Spleen (tissue), 11 donors: ENCODE results near the gene IMMP2L. TPM values are rescaled to one million over a fixed set of nuclear protein-coding genes. Genes with fewer than 3 reads are reported as not detected.

Experiments used
- DNase-seq: peaks from one replicate; pipeline ENCODE4 v3.0.0-alpha.2; 2020
- H3K27ac ChIP-seq, 8 donors: fragments of 200-600 bp; sonication (generic) in 7 of 8; 1 replicate in 4 of 8; 2 replicates in 4 of 8; pipeline versions ENCODE4 v1.5.0 to v1.8.0; 2016 to 2021; ENCODE audit warnings: inconsistent platforms in 4 of 8, mild to moderate bottlenecking in 4 of 8, moderate library complexity in 1 of 8
- H3K27me3 ChIP-seq, 7 donors: fragments of 200-600 bp; sonication (generic) in 6 of 7; replicated peaks in 1 of 7; 1 replicate in 4 of 7; 2 replicates in 3 of 7; pipeline versions ENCODE4 v1.5.0 to v1.8.0; 2016 to 2021; ENCODE audit warnings: inconsistent platforms in 3 of 7, mild to moderate bottlenecking in 1 of 7
- H3K36me3 ChIP-seq, 6 donors: fragments of 200-600 bp; sonication (generic) in 5 of 6; 1 replicate in 4 of 6; 2 replicates in 2 of 6; pipeline versions ENCODE4 v1.5.0 to v1.8.0; 2016 to 2021; ENCODE audit warnings: inconsistent platforms in 2 of 6
- H3K4me1 ChIP-seq, 6 donors: fragments of 200-600 bp; sonication (generic) in 5 of 6; 1 replicate in 3 of 6; 2 replicates in 3 of 6; pipeline versions ENCODE4 v1.5.0 to v1.8.0; 2016 to 2021; ENCODE audit warnings: inconsistent platforms in 3 of 6
- H3K4me3 ChIP-seq, 8 donors: fragments of 200-600 bp; sonication (generic) in 7 of 8; 1 replicate in 4 of 8; 2 replicates in 4 of 8; pipeline versions ENCODE4 v1.5.0 to v1.8.0; 2016 to 2021; ENCODE audit warnings: inconsistent platforms in 4 of 8, mild to moderate bottlenecking in 4 of 8, moderate library complexity in 2 of 8
- H3K9me3 ChIP-seq, 8 donors: fragments of 200-600 bp; sonication (generic) in 7 of 8; 1 replicate in 4 of 8; 2 replicates in 4 of 8; pipeline versions ENCODE4 v1.5.0 to v1.8.0; 2016 to 2021; ENCODE audit warnings: inconsistent platforms in 4 of 8
- POLR2A ChIP-seq, 3 donors: fragments of 450-650 bp; IDR thresholded peaks; one replicate each; pipeline ENCODE4 v1.5.1; 2017; ENCODE audit warnings: antibody characterized with exemption in 3 of 3, mild to moderate bottlenecking in 1 of 3
- POLR2AphosphoS5 ChIP-seq, 3 donors: sonication (generic); formaldehyde crosslinking; IDR thresholded peaks; one replicate each; pipeline ENCODE4 v1.5.1; 2017; ENCODE audit warnings: antibody characterized with exemption in 3 of 3
- WGBS, 5 donors: extraction: QIAGEN DNeasy Blood & Tissue Kit in 3 of 5; methylation state at CpG; one replicate each; pipeline versions ENCODE4 v1.1.5 to v1.1.7; 2013 to 2018; 5-methylcytosine and 5-hydroxymethylcytosine counted together
- intact Hi-C: fragments of 100-400 bp; cut with DNase I; formaldehyde crosslinking; loops from one replicate; pipeline ENCODE4 v1.15.0; 2023; ENCODE audit warnings: low total_unique reads
- polyA plus RNA-seq, 3 donors: library from polyadenylated mRNA; stranded (reverse); fragments of 200-250 nt; gene quantifications; one replicate each; pipeline ENCODE4 v1.2.1, GENCODE V29; 2013
- total RNA-seq, 7 donors: library from RNA; depleted of rRNA in 3 of 7; stranded (reverse); fragments of >200 nt in 3 of 7; fragmentation: NEBNext Ultra II Directional in 4 of 7; extraction: Animal tissue kit (Norgen Biotek cat#: 25700) in 4 of 7; gene quantifications; one replicate each; pipeline versions ENCODE4 v1.1.0 to v1.2.1, GENCODE V29; 2016 to 2021
- TF ChIP-seq, protein P1 (sequence below), 11 experiments: fragments of 200-600 bp in 7 of 11; fragments of 450-650 bp in 4 of 11; sonication (generic) in 4 of 11; IDR thresholded peaks in 8 of 11; conservative IDR thresholded peaks in 3 of 11; 1 replicate in 7 of 11; 2 replicates in 4 of 11; pipeline versions ENCODE4 v1.4.0 to v1.8.0; 2016 to 2021; ENCODE audit warnings: antibody characterized with exemption in 11 of 11, inconsistent platforms in 4 of 11, mild to moderate bottlenecking in 1 of 11
- donor health status: healthy with polysubstance abuse.
- donor health status: DM: no; HTN: no; CAD: no; lungs with moderate emphysema.
- donor health status: DM: no; HTN: no; CAD: no.
- donor health status: Bipolar disorder and iron deficiency.
- donor health status: healthy.
- donor health status: DM: no; HTN: no; CAD: no.
- donor health status: DM: yes; HTN: yes; CAD: no.

Gene IMMP2L
- total and polyA plus RNA-seq, 10 donors: 6.5 to 32.7 (median 9.8) TPM

DNA sequence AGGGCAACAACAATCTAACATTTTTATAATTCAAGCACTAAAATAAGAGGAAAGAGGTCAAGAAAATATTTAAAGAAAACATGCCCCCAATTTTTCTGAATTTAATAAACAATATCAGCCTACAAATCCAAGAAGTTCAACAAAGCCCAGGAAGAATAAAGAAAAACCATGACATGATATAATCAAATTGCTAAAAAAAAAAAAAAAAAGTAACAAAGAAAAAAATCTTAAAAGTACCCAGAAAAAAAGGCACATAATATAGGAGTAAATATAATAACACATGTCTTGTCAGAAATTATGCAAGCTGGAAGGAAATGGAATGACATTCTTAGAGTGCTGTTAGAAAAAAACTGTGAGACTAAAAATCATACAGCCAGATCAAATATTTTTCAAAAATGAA, 151.4 kb downstream of the IMMP2L start:
- H3K9me3 ChIP-seq: no peaks in the 10 kb centered on the region
- intact Hi-C loops: no loop called here
- TF ChIP-seq POLR2A (IDR thresholded peaks at IDR 0.05): no peak
- TF ChIP-seq, protein P1, sequence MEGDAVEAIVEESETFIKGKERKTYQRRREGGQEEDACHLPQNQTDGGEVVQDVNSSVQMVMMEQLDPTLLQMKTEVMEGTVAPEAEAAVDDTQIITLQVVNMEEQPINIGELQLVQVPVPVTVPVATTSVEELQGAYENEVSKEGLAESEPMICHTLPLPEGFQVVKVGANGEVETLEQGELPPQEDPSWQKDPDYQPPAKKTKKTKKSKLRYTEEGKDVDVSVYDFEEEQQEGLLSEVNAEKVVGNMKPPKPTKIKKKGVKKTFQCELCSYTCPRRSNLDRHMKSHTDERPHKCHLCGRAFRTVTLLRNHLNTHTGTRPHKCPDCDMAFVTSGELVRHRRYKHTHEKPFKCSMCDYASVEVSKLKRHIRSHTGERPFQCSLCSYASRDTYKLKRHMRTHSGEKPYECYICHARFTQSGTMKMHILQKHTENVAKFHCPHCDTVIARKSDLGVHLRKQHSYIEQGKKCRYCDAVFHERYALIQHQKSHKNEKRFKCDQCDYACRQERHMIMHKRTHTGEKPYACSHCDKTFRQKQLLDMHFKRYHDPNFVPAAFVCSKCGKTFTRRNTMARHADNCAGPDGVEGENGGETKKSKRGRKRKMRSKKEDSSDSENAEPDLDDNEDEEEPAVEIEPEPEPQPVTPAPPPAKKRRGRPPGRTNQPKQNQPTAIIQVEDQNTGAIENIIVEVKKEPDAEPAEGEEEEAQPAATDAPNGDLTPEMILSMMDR (IDR thresholded peaks at IDR 0.05 in 8 of 11, conservative IDR thresholded peaks at IDR 0.05 in 3 of 11): no peak
- TF ChIP-seq POLR2AphosphoS5 (IDR thresholded peaks at IDR 0.05): no peak
- H3K36me3 ChIP-seq: no peaks in the 10 kb centered on the region
- DNase-seq: no peak
- no peak overlapping the region for H3K27ac ChIP-seq
- no peaks in the 10 kb centered on the region for H3K27me3 ChIP-seq
- no peak overlapping the region for H3K4me3 ChIP-seq
- H3K4me1 ChIP-seq: peaks cover 0 to 4% (median 0%) of the 10 kb centered on the region in 6 donors

DNA sequence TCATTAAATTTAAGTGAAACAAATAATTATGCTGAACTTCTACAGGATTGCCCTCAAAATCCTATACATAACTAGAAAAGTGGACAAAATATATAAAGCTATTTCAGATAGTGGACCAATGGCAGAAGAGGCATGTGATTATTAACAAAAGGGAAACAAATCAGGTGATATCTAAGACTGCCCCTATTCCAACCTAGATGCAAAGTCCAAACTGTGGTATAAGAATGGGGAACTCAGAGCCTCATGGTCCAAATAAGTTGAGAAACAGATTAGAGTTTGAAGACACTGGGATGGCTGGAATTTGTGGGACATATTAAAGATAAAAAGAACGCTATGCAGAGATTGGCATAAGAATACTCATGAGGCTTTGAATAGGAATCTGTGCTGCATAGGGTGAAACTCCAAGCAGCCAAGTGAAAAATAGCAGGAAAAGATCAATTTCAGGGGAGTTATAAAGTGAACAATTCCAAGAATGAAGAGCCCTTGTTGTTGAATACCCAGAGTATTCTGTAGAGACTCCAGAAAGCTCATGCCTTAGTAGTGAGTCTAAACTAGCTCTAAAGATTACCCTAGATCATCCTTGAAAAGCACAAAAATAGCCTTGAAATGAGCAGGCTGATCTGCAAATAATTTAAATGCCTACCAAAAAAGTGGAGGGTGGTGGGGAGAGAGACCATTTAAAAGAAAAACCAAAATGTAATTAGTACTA, 152.4 kb downstream of the IMMP2L start:
- intact Hi-C loops: no loop called here
- H3K4me3 ChIP-seq: no peak overlapping the region
- TF ChIP-seq POLR2A (IDR thresholded peaks at IDR 0.05) (no peak), POLR2AphosphoS5 (IDR thresholded peaks at IDR 0.05) (no peak)
- TF ChIP-seq, protein P1 (IDR thresholded peaks at IDR 0.05 in 8 of 11, conservative IDR thresholded peaks at IDR 0.05 in 3 of 11): no peak
- WGBS, 5 donors: 85 to 95% (median 90%) methylated on average over 1 of the region's 1 CpG
- H3K27ac ChIP-seq: no peak overlapping the region
- H3K9me3 ChIP-seq: no peaks in the 10 kb centered on the region
- no peak for DNase-seq
- H3K4me1 ChIP-seq: peaks cover 0 to 4% (median 0%) of the 10 kb centered on the region in 6 donors
- H3K36me3 ChIP-seq: no peaks in the 10 kb centered on the region
- H3K27me3 ChIP-seq: no peaks in the 10 kb centered on the region

DNA sequence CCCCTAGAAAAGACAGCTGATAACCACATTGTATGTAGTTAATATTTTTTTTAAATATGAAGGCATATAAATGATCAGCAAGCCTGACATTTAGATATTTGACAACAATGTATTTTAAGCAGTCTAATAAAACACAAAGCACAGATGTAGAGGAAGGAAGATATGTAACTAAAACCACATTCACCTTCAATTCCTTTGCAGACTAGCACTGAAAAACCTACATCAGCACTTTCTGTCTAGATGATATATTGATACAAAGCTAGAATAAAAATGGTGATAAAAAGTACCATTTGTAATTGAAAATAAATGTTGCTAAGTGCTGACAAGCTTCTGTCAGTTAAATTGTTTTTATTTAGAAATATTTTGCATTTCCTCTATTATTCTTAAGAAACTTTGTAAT, 153.6 kb downstream of the IMMP2L start:
- H3K36me3 ChIP-seq: no peaks in the 10 kb centered on the region
- no peaks in the 10 kb centered on the region for H3K27me3 ChIP-seq
- no peak for TF ChIP-seq POLR2A (IDR thresholded peaks at IDR 0.05)
- TF ChIP-seq, protein P1 (IDR thresholded peaks at IDR 0.05 in 8 of 11, conservative IDR thresholded peaks at IDR 0.05 in 3 of 11): no peak
- no peak for TF ChIP-seq POLR2AphosphoS5 (IDR thresholded peaks at IDR 0.05)
- no peaks in the 10 kb centered on the region for H3K9me3 ChIP-seq
- intact Hi-C loops: no loop called here
- peaks cover 0 to 3% (median 0%) of the 10 kb centered on the region in 6 donors for H3K4me1 ChIP-seq
- H3K4me3 ChIP-seq: no peak overlapping the region
- H3K27ac ChIP-seq: no peak overlapping the region
- DNase-seq: no peak

DNA sequence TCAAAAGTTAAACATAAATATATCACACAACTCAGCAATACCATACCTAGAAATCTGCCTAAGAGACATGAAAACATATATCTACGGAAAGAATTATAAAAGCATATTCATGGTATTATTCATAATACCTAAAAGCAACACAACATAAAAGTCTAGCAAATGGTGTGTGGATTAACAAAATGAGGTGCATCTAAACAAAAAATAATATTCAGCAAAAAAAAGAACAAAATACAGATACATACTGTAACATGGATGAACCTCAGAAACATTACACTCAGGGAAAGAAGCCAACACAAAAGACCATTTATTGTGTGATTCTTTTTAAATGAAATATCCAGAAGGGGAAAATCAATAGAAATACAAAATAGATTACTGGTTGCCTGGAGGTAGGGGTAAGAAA, 155.0 kb downstream of the IMMP2L start:
- Histone ChIP-seq H3K9me3 (no peaks in the 10 kb centered on the region), H3K36me3 (no peaks in the 10 kb centered on the region), H3K27ac (no peak overlapping the region), H3K27me3 (no peaks in the 10 kb centered on the region), H3K4me1 (no peaks in the 10 kb centered on the region), H3K4me3 (no peak overlapping the region)
- WGBS, 5 donors: 94 to 100% (median 96%) methylated on average over 1 of the region's 1 CpG
- TF ChIP-seq POLR2A (IDR thresholded peaks at IDR 0.05): no peak
- TF ChIP-seq, protein P1 (IDR thresholded peaks at IDR 0.05 in 8 of 11, conservative IDR thresholded peaks at IDR 0.05 in 3 of 11): no peak
- TF ChIP-seq POLR2AphosphoS5 (IDR thresholded peaks at IDR 0.05): no peak
- DNase-seq: no peak
- intact Hi-C loops: no loop called here
